Left forelimb (tissue), 1 donor: ENCODE results near the gene CLSTN2.

Source experiments
- DNase-seq: peaks from one replicate; pipeline ENCODE4 v3.0.0-alpha.2; 2018; ENCODE audit warnings: low spot score

The CLSTN2 gene

DNA sequence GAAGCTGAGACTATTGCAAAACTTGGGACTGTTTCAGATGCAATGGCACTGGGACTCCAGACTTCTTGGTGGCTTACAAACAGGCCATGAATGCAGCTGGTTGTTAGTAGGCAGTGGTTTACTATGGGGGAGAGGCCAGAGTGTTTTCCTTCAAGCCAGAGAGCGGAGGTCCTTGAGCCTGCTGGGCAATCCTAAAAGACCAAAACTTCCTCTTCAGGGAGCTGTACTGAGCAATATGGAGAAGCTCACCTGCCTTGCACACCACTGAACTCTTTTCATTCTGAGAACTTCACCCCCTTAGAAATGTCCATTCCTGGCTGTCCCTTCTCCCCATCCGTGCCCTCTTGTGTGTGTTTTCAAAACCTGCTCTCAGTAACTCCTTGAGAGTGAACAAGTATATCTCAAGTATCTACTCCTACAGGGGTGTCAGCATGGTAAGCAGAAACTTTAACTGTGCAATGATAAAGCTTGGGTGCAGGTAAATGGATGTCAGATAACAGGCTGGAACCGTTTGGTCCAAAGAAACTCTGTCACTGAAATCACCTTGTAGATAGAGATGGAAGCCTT is 213.9 kb downstream of the CLSTN2 start:
- no peak for DNase-seq

DNA sequence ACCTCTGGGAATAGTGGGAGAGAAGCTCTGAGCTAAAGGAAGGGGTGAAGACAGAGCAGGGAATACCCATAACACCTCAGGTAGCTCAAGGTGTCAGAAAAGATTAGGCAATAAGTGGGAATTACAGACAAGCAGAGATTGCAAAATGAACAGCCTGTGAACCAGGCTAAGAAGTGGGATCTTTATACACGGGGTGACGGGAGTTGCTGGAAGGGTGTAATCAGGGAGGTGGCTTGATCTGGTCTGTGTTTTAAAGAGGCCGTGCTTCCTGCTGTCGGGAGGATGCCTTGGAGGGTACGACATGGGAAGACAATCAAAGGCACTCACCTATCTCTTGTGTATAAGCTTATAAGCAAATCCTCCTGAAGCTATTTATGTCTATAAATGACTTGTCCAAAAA is 216.3 kb downstream of the CLSTN2 start:
- DNase-seq, result no peak

GRCh38 chr3:140152851-140153639 is 218.1 kb downstream of the CLSTN2 start:
- no peak for DNase-seq

DNA sequence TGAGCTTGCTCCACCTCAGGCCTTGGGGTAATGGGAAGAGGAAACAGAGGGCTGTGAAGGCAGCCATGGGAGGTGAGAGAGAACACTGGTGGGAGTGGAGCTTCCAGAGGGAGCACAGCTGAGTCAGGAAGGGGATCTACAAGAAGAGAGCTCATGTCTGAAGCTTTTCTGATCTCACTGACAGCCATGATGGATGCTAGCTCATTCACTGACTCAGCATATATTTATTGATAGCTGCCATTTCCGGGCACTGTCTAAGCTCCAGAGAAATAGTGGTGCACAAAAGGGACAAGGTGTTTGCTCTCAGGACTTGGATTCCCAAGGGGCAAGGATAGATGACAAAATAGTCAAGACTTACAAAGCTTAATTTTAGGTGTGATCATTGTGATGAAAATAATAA is 218.8 kb downstream of the CLSTN2 start:
- DNase-seq, result no peak

DNA sequence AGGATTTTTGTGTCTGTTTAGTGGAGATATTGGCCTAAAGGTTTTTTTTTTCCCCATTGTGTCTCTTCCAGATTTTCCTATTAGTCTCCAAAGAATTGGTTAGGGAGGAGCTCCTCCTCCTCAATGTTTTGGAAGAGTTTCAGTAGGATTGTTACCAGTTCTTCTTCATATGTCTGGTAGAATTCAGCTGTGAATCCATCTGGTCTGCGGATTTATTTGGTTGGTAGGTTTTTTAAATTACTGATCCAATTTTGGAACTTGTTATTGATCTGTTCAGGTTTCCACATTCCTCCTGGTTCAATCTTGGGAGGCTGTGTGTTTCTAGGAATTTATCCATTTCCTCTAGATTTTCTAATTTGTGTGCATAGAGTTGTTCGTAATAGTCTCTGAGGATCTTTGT is 222.2 kb downstream of the CLSTN2 start:
- no peak for DNase-seq

DNA sequence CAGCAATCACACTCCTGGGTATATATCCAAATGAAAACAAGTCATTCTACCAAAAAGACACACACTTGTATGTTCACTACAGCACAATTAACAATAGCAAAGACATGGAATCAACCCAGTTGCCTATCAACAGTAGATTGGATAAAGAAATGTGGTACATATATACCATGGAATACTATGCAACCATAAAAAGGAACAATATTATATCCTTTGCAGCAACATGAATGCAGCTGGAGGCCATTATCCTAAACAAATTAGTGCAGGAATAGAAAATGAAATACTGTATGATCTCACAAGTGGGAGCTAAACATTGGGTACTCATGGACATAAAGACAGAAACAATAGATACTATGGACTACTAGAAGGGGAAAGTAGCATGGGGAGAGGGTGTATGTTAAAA is 224.7 kb downstream of the CLSTN2 start:
- no peak for DNase-seq

DNA sequence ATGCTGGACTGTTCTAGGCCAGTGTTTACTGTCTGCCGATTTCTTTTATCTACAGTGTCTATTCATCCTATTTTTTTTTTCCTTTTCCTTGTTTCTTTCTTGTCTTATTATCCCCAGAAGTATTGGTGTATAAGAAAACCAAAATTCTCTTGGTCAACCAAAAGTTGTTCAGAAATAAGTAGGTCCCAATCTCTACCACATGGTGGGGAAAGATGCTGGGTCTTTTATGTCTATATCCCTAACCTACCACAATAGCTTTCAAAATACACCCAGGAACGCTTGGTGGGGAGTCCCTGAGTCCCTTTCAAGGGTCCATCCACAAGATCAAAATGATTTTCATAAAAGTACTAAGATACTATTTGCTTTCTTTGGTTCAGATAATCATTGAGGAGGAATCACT is 225.6 kb downstream of the CLSTN2 start:
- DNase-seq, result no peak

DNA sequence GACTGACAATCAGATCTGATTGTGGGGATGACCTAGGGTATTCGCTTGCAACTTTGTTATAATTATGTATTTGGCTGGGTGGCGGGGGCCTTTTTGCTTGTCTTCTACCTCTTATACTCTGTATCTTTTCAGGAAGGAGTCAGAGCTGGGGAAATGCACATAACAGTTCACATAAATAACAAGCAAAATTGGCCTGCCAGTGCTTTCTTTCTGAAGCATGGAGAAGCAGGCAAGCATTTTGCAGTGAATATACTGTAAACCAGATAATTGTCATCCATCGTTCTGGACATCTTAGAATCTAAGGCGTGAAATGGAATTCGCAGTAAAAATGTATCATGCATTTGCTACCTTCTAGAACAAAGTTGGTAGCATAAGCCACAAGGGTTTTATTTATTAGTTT is 227.6 kb downstream of the CLSTN2 start:
- DNase-seq, result no peak

- no peak for DNase-seq
Measured at GRCh38 chr3:140163159-140163763, 228.3 kb downstream of the CLSTN2 start.

- DNase-seq, result no peak
Measured at GRCh38 chr3:140164156-140164555, 229.2 kb downstream of the CLSTN2 start.

- no peak for DNase-seq
Measured at GRCh38 chr3:140164922-140165590, 230.1 kb downstream of the CLSTN2 start.

GRCh38 chr3:140165781-140166180 is 230.8 kb downstream of the CLSTN2 start:
- no peak for DNase-seq

- no peak for DNase-seq
Measured at GRCh38 chr3:140166861-140167599, 232.0 kb downstream of the CLSTN2 start.

DNA sequence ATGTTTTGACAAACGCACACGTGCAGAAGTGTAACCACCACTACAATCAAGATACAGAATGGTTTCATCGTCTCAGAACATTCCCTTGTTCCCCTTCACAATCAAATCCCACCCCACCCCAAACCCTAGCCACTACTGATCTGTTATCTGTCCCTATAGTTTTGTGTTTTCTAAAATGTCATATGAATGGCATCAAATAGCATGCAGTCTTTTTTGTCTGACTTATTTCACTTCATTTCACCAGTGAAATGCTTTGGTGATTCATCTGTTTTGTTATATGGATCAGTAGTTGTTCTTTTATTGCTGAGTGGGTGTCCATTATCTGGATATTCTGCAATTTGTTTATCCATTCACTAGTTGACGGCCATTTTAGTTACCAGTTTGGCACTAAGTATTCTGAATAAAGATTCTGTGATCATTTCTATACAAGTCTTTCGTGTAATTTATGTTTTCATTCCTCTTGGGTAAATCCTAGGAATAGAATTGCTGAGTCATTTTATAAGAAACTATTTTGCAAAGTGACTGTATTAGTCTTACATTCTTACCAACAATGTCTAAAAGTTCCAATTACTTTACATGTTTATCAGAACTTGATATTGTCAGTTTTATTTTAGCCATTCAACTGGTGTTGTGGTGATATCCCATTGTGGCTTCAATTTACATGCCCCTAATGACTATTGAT is 232.8 kb downstream of the CLSTN2 start:
- DNase-seq, result no peak

DNA sequence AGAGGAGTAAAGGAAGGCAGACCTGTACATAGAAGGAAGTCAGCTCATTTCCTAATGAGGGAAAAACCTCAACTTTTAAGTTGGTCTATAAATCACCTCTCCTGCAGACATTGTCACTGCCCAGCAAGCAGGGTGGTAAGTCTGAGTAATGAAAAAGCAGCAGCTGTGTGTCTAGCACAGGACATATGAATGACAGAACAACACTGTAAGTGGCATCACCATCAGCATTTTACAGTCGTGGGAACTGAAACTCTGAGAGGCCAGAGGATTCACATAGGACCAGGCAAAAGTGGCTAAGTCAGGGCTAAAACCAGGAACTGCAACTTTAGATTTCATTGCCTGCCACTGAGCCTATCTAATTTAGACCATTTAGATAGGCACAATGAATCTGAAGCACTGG is 235.6 kb downstream of the CLSTN2 start:
- no peak for DNase-seq

DNA sequence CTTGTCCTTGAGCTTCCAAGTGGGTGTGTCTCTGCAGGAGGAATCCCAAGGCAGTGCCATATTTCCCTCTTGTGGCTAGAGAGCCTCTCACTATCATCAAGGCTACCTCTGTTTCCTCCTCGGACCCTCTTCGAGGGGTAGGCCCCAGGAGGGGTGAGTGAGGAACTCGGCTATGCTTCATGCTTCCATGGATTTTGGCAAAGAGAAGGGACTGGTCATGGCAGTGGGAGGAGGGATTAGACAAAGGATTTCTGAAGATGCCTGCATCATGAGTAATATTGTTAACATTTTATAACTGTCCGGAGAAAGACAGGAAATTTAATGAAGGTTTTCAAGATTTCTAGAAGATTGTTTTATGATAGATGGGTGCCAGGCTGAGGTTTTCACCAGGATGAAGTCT is 241.5 kb downstream of the CLSTN2 start:
- DNase-seq, result no peak

DNA sequence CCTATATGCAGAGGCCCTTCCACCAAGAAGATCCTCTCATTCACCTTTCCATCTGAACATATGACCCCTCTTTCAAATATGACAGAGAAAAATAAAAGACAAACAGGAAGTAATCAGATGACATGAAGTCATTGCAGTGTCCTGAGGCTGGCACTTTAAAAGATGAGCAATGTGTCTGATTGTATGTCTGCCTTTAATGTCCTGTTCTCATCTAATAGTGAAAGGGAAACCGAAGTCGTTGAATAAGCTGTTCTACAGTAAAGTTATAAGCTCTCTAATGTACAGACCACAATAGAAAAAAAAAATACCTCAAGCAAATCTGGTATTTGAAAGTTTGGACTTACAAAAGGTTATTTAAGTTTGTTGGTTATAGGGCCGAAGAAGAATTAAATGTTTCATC is 243.0 kb downstream of the CLSTN2 start:
- no peak for DNase-seq

GRCh38 chr3:140178482-140178881 is 243.5 kb downstream of the CLSTN2 start:
- no peak for DNase-seq

GRCh38 chr3:140180603-140181002 is 245.6 kb downstream of the CLSTN2 start:
- no peak for DNase-seq

DNA sequence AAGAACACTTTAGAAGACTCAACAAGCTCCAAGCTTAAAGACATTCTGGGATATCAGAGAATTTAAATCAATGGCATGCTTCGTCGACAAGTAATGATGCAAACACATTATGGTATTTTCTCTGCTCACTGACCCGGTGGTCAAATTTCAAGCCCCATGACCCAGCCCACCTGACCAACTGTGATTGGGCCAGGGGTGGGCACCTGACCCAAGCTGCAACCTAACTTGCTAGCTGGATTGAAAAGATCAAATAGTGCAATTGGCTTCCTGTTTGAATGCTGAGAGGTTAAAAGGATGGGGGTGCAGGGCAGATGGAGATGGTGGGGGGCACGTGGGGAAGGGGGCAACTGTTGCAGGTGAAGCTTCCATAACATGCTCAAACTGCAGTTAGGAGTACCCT is 250.4 kb downstream of the CLSTN2 start:
- DNase-seq, result no peak

DNA sequence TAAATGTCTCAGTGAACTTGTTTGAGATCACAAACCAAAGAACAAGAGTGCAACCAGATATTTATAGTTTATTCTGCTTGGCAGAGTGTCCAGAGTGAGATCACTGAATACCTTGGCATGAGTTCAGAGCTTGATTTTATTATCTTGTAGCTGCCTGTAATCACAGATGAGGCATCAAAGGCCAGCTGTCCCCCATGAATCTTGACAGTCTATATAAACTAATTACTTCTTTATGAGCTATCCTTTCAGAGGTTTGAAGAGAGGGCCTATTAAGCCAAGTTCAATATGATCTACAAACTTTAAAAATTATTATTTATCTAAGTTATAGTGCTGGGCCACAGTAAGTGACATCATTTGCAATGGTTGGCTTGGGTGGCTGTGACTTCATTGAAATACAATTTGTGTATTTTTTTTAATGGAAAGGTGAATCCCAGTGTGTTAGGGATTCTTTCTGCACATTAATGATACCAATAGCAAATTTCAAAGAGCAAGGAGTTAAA is 251.5 kb downstream of the CLSTN2 start:
- DNase-seq, result no peak

DNA sequence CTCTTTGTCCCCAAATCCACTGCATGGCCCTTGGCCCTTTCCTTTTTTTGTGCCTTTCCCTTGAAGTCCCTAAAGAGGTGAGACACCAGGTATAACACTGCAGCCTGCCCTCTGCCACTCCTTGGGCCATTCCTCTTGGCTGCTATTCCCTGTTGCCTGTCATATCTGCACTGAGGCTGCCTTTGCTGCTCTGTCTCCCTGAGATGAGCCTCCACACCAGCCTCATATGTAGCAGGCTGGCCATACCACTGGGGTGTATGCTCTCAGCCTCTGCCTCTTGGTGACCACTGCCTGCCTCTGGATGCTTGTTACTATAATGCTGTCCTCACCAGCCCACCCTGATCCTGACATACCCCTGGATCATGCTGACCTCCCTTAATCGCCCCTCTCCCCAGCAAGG is 252.0 kb downstream of the CLSTN2 start:
- no peak for DNase-seq
